COR-L47 (cell line): ENCODE measurements around the gene LILRA5.
"Not testable (repeated sequence)": the region's sequence is repeated elsewhere in the genome, so short reads cannot be mapped to it uniquely, and the experiment has no call there.

Experiments
- DNase-seq: peaks from one replicate; lab custom pipeline; 2025; lab: John Stamatoyannopoulos, UW

Gene LILRA5

GRCh38 chr19:54333586-54334298 lies 20.8 kb upstream of the LILRA5 start:
- DNase-seq: no peak

- DNase-seq: no peak
Measured at GRCh38 chr19:54332149-54332548, 19.2 kb upstream of the LILRA5 start.

DNA sequence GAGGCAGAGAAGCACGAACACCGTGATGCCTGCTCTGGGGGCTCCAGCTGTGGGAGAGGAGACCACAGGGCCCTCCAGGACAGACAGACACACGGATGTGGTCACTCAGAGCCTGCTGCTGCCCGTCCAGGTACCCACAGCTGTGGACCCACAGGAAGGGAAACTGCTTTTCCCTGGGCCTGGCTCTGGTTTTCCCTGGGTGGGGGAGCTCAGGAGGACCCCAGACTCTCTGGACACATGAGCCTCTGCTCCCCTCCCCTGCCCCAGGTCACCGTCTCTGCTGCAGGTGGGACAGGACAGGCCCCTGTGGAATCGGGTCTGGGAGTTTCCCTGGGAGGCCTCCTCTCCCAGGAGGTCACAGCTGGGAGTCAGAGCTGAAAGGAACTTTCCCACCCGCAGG lies 18.7 kb upstream of the LILRA5 start:
- no peak for DNase-seq

DNA sequence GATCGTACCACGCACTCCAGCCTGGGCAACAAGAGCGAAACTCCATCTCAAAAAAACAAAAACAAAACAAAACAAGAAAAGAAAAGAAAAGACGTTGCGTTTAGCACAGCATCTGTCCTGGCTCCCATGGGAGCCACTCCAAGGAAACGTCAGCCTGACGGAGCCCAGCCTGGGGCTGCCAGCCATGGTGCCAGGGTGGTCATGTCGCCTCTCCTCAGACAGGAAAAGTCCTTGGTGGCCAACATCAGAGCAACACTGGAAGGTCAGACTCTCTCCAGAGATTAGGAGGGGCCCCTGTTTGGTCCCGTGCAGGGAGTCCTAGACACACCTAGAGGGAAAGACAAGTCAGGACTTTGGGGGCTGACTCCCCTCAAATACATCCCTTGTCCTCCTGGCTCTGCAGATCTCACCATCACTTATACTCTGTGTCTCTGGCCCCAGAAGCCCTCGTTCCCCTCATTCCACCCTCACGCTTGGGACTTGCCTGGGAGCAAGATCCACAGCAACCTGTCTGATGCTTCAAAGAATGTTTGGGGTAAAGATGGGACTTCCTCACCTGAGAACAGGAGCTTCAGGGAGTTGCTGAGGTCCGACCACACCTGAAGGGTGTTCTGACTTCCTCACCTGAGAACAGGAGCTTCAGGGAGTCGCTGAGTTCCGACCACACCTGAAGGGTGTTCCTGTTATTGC lies 16.7 kb upstream of the LILRA5 start:
- no peak for DNase-seq

- not testable (repeated sequence) for DNase-seq
Measured at GRCh38 chr19:54328781-54329180, 15.8 kb upstream of the LILRA5 start.

DNA sequence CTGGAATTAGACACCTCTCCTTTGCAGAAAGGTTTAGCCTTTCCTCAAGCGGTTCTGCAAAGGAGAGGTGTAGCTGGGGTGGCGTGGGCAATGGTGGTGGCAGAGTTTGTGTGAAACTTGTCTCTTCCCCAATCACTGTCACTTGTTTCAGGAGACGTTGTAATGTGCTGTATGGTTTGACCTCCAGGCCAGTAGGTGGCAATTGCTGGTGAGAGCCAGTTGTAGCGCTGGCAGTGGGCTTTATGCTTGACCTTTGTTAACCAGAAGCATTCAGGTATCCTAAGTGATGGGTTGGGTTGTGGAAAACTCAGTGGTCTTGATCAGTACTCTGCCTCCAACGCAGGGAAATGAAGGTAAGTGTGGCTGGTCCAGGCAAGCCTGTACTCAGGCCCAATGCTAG lies 12.7 kb upstream of the LILRA5 start:
- no peak for DNase-seq

DNA sequence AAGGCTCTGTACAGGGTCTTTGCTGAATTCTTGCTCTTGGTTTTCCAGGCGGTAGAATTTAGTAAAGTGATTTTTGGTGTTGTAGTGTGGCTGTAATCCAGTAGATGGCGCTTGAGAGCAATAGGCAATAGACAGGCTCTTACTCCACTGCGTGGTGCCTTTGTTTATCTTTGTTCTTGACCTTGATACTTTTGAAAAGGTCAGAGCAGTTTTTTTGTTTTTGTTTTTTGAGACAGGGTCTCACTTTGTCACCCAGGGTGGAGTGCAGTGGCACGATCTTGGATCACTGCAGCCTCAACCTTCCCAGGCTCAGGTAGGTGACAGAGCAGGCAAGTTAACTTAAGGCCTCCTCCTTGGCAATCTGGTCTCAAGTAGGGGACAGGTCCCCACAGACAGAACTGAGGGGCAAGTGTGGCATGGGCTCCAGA lies 12.2 kb upstream of the LILRA5 start:
- no peak for DNase-seq

- no peak for DNase-seq
Measured at GRCh38 chr19:54324071-54324470, 11.1 kb upstream of the LILRA5 start.

DNA sequence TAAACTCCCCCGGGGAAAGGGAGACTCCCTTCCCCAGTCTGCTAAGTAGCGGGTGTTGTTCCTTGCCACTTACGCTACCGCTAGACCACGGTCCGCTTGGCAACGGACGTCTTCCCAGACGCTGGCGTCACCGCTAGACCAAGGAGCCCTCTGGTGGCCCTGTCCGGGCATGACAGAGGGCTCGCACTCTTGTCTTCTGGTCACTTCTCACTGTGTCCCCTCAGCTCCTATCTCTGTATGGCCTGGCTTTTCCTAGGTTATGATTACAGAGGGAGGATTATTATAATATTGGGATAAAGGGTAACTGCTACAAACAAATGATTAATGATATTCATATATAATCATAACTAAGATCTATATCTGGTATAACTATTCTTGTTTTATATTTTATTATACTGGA lies 10.0 kb upstream of the LILRA5 start:
- DNase-seq: not testable (repeated sequence)

DNA sequence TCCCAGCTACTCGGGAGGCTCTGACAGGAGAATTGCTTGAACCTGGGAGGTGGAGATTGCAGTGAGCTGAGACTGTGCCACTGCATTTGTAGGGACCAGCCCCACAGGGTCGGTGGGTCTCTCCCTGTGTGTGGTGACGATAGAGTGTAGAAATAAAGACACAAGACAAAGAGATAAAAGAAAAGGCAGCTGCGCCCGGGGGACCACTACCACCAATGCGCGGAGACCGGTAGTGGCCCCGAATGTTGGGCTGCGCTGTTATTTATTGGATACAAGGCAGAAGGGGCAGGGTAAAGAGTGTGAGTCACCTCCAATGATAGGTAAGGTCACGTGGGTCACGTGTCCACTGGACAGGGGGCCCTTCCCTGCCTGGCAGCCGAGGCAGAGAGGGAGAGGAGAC lies 9.3 kb upstream of the LILRA5 start:
- DNase-seq: not testable (repeated sequence)

DNA sequence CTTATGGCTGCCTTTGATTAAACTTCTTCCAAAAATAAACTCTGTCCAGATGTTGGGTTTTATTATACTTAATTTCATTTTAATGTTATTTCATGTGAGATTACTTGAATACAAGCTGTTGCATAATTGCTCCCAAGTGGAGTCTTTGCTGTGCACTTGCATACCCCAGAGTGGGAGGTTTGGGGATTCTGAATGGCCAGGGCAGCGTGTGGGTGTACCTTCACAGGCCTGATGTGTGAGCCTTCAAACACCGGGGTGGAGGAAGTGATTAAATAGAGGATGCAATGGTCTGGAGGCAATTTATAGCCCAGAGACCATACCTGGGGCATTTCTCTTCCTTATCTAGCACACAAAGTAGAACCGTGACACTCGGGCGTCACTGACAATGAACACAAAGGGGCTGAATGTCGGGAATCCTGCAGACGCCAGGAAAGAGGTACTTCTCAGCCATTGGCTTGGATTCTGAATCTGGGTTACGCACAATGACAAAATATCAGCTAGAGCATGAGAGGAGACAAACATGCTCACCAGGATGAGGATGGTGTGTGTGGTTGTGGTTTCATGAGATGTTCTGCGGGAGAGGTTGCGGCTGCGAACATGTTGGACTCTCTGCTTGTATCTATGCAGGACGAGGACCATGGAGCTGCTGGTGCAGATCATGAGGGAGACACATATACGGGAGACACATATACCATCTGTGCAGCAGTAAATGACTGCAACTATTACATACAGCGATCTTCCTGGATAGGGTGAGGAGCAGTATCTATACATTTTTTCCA lies 7.1 kb upstream of the LILRA5 start:
- no peak for DNase-seq

DNA sequence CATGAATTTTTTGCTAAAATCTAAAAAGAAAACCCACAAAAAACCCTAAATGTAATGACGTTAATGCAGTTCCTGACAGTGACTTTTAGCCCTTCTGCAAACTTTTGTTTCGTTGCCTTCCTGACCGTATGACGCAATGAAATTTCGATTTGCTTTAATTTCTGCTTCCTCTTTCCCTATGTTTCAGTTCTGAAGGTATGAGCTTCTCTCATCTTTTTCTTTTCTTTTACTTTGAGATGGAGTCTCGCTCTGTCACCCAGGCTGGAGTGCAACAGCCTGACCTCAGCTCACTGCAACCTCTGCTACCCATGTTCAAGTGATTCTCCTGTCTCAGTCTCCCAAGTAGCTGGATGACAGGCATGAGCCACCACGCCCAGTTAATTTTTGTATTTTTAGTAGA lies 6.1 kb upstream of the LILRA5 start:
- DNase-seq: no peak

DNA sequence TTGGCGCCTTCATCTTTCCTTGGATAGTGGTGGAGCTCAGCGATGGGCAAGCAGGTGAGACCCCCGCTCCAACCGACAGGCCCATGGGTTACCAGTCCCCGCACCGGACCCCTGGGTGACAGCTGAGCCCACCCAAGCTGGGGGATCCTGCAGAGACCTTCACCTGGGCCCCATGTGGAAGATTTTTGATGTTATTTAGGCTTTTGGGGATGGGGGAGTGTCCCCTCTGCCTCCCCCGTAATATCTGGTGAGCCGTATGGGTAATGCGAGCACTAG lies 4.9 kb upstream of the LILRA5 start:
- no peak for DNase-seq

- no peak for DNase-seq
Measured at GRCh38 chr19:54317108-54317964, 4.4 kb upstream of the LILRA5 start.

DNA sequence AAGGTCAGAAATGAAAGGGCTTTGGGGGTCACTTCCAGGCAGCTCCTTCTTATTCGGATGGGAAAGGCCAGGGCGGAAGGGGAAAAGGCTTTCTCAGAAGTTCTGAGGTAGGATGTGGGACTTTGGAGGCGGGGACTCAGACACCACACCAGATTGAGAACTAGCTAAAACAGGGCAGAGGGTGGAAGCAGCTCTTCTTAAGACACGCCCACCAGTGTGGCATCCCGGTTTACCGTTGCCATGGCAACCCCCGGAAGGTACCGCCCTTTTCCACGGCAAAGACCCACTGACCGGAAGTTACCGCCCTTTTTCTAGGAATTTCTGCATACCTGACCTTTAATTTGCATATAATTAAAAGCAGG lies 3.8 kb upstream of the LILRA5 start:
- peak; percentile 10 for DNase-seq

- no peak for DNase-seq
Measured at GRCh38 chr19:54315956-54316355, 3.0 kb upstream of the LILRA5 start.

GRCh38 chr19:54312011-54312410 lies 955 bp downstream of the LILRA5 start:
- DNase-seq: no peak

- no peak for DNase-seq
Measured at GRCh38 chr19:54311486-54311885, 1.5 kb downstream of the LILRA5 start.

DNA sequence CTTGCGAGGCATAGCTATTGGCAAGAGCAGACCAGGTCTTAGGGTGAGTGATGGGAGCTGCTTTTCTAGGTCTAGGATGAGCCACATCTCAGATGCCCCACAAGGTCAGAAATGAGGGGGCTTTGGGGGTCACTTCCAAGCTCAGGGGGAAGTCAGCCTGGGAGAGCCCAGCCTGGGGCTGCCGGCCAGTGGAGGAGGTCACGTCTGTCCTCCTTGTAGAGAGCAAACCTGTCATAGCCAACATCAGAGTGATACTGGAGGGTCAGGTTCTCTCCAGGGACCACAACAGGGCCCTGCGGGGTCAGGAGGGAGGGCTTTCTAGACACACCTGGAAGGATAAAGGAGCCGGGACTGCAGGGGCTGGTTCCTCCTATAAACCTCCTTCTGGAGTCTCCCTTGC lies 2.4 kb downstream of the LILRA5 start:
- no peak for DNase-seq

DNA sequence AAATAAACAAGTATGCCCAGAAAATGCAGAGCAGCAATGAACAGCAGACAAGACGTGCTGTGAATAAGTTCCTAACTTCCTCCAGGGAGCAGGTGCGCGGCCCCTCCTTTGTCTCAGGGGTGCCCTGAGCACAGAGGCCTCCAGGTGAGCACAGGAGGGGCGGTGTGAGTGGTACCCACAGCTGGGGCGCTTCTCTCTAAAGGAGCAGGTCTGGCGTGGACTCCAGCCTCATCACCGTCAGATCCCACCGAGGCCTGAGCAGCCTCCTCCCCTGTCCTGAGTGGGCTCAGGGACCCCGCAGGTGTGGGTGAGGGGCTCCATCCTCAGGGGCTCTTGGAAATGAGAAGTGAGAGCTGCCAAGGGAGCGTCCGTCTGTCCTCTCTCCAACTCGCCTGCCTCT lies 3.2 kb downstream of the LILRA5 start:
- no peak for DNase-seq

DNA sequence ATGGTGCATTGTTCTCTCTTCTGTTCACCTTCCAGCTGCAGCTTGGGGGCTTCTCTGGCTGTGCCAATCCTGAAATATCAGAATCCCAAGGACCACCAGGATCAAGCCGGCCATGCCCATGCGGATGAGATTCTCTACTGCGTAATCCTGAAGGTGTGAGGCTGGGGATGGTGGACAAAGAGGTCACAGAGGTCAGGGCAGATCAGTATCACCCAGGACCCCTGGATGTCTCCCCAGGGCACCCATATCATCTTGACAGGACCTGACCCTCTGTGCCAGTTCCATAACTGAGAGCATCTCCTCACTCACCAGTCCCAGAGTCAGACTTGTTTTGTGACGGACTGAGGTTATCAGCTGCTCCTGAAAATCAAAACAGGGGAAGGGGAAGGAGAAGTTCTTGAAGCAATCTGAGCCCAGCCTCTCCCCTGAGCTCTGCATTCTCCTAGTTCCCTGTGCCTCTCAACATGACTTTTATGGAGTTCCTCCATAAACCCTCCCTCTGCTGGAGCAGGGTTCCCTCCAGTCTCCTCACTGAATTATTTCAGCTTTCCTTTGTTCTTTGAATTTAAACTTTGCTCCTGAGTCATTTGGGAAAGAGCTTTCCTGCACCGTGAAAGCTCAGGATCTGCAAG lies 5.5 kb downstream of the LILRA5 start:
- DNase-seq: no peak

GRCh38 chr19:54305141-54305540 lies 7.8 kb downstream of the LILRA5 start:
- no peak for DNase-seq
